Dedifferentiated amniotic fluid mesenchymal stem cell (primary cell): ENCODE measurements around the gene CTAG1A.
"Not testable (repeated sequence)": the region's sequence is repeated elsewhere in the genome, so short reads cannot be mapped to it uniquely, and the experiment has no call there.

Experiments used
- DNase-seq: peaks from one replicate; pipeline ENCODE4 v3.0.0-alpha.2; 2016; ENCODE audit errors: extremely low spot score

Gene CTAG1A

GRCh38 chrX:154584585-154585183 is at the start of gene CTAG1A:
TSS of gene CTAG1A (plus strand) at chrX:154585133. CDS start at chrX:154585207, 74 bp downstream.
- DNase-seq = not testable (repeated sequence)

- no peak for DNase-seq
Observed at GRCh38 chrX:154535892-154536291, 49.0 kb upstream of the CTAG1A start.

- no peak for DNase-seq
Observed at GRCh38 chrX:154539077-154539476, 45.9 kb upstream of the CTAG1A start.

GRCh38 chrX:154540365-154540764 is 44.6 kb upstream of the CTAG1A start:
- DNase-seq = not testable (repeated sequence)

- DNase-seq = no peak
Observed at GRCh38 chrX:154540897-154541535, 43.9 kb upstream of the CTAG1A start.

GRCh38 chrX:154541589-154541895 is 43.4 kb upstream of the CTAG1A start:
- DNase-seq = no peak

GRCh38 chrX:154541896-154542722 is 42.8 kb upstream of the CTAG1A start:
- DNase-seq = peak; percentile 86

- DNase-seq = no peak
Observed at GRCh38 chrX:154542723-154543424, 42.1 kb upstream of the CTAG1A start.

- DNase-seq = no peak
Observed at GRCh38 chrX:154545673-154546274, 39.2 kb upstream of the CTAG1A start.

- no peak for DNase-seq
Observed at GRCh38 chrX:154546354-154547244, 38.3 kb upstream of the CTAG1A start, which contains the start of gene G6PD. TSS of gene G6PD (minus strand) at chrX:154546846. CDS start at chrX:154546155, 691 bp downstream.

GRCh38 chrX:154547245-154548027 is 37.5 kb upstream of the CTAG1A start, which contains the start of gene IKBKG:
TSS of gene IKBKG (plus strand) at chrX:154547620. CDS start at chrX:154552003, 4,383 bp downstream.
- DNase-seq = peak; percentile 88

GRCh38 chrX:154548028-154548316 is 37.0 kb upstream of the CTAG1A start:
- DNase-seq = no peak

- no peak for DNase-seq
Observed at GRCh38 chrX:154549766-154550165, 35.2 kb upstream of the CTAG1A start.

- not testable (repeated sequence) for DNase-seq
Observed at GRCh38 chrX:154552112-154552806, 32.7 kb upstream of the CTAG1A start.

- not testable (repeated sequence) for DNase-seq
Observed at GRCh38 chrX:154558060-154558690, 26.8 kb upstream of the CTAG1A start.

GRCh38 chrX:154558896-154559295 is 26.0 kb upstream of the CTAG1A start:
- not testable (repeated sequence) for DNase-seq

GRCh38 chrX:154560326-154560725 is 24.6 kb upstream of the CTAG1A start:
- not testable (repeated sequence) for DNase-seq

GRCh38 chrX:154562295-154562694 is 22.6 kb upstream of the CTAG1A start:
- not testable (repeated sequence) for DNase-seq

- DNase-seq = not testable (repeated sequence)
Observed at GRCh38 chrX:154570361-154570760, 14.6 kb upstream of the CTAG1A start.
